Stimulated activated memory B cell treated with anti-CD40 and anti-IgM and Interleukin-4, amounts not matched to agents 10 μg/mL and 1 μg/mL and 100 μg/mL, for 72 hours (primary cell): Measurements from ENCODE around the gene TGM4.

Experiments
- ATAC-seq: fragments of 150-1000 bp; cut with Tn5 transposase; 2 replicates; pipeline ENCODE4 v1.10.0; 2021
- H3K27ac Mint-ChIP-seq: one replicate; pipeline ENCODE4 v1.8.0; 2022; ENCODE audit warnings: mild to moderate bottlenecking, mixed read lengths
- H3K27me3 Mint-ChIP-seq: one replicate; pipeline ENCODE4 v1.8.0; 2022; ENCODE audit warnings: mixed read lengths
- H3K36me3 Mint-ChIP-seq: one replicate; pipeline ENCODE4 v1.8.0; 2022; ENCODE audit warnings: mixed read lengths
- H3K4me1 Mint-ChIP-seq: one replicate; pipeline ENCODE4 v1.8.0; 2022; ENCODE audit warnings: mixed read lengths
- H3K4me3 Mint-ChIP-seq: one replicate; pipeline ENCODE4 v1.8.0; 2022; ENCODE audit warnings: mild to moderate bottlenecking, moderate library complexity, mixed read lengths
- H3K9me3 Mint-ChIP-seq: one replicate; pipeline ENCODE4 v1.8.0; 2022; ENCODE audit warnings: mixed read lengths

The TGM4 gene

DNA sequence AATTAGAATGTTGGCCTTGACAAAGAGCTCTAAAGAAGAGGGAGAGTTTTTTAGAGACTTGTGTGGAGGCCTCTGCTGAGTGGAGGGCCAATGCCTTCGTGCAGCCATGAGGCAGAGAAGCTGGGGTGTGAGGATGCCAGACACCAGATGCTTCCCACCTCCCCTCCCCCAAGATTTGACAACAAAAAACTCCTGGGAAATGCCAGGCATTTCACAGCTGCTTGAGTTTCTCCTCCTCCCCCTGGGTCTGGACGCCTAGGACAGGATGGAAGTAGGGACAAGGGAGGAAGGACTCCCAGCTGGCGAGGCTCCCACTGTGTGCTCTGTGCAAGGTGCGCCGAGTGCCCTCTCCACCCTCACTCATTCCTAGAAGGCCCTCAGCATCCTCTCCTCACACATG lies 20.1 kb downstream of the TGM4 start:
- no peaks in the 10 kb centered on the region for H3K9me3 Mint-ChIP-seq
- ATAC-seq, result no peak
- no peak overlapping the region for H3K27ac Mint-ChIP-seq
- H3K4me1 Mint-ChIP-seq, result no peaks in the 10 kb centered on the region
- H3K36me3 Mint-ChIP-seq, result no peaks in the 10 kb centered on the region
- no peaks in the 10 kb centered on the region for H3K27me3 Mint-ChIP-seq
- no peak overlapping the region for H3K4me3 Mint-ChIP-seq

- no peak for ATAC-seq
- Mint-ChIP-seq H3K9me3 (no peaks in the 10 kb centered on the region), H3K36me3 (no peaks in the 10 kb centered on the region)
Measured at GRCh38 chr3:44896440-44896839, 22.0 kb downstream of the TGM4 start.

GRCh38 chr3:44899683-44900367 lies 25.4 kb downstream of the TGM4 start:
- H3K9me3 Mint-ChIP-seq, result no peaks in the 10 kb centered on the region
- H3K4me1 Mint-ChIP-seq, result no peaks in the 10 kb centered on the region
- ATAC-seq, result no peak
- H3K27ac Mint-ChIP-seq, result no peak overlapping the region
- H3K27me3 Mint-ChIP-seq, result peaks cover 25% of the 10 kb centered on the region
- H3K4me3 Mint-ChIP-seq, result no peak overlapping the region
- no peaks in the 10 kb centered on the region for H3K36me3 Mint-ChIP-seq

More at GRCh38 chr3:44896440-44896839, 22.0 kb downstream of the TGM4 start:
- H3K27ac Mint-ChIP-seq, result no peak overlapping the region
- H3K27me3 Mint-ChIP-seq, result peaks cover 19% of the 10 kb centered on the region
- no peaks in the 10 kb centered on the region for H3K4me1 Mint-ChIP-seq
- no peak overlapping the region for H3K4me3 Mint-ChIP-seq

GRCh38 chr3:44902628-44903027 lies 28.2 kb downstream of the TGM4 start:
- no peak for ATAC-seq
- Mint-ChIP-seq H3K4me1 (no peaks in the 10 kb centered on the region), H3K36me3 (no peaks in the 10 kb centered on the region), H3K27me3 (peaks cover 25% of the 10 kb centered on the region), H3K9me3 (no peaks in the 10 kb centered on the region), H3K27ac (no peak overlapping the region), H3K4me3 (no peak overlapping the region)

GRCh38 chr3:44903314-44903713 lies 28.9 kb downstream of the TGM4 start:
- peaks cover 25% of the 10 kb centered on the region for H3K27me3 Mint-ChIP-seq
- H3K27ac Mint-ChIP-seq, result no peak overlapping the region
- no peaks in the 10 kb centered on the region for H3K36me3 Mint-ChIP-seq
- no peaks in the 10 kb centered on the region for H3K9me3 Mint-ChIP-seq
- H3K4me1 Mint-ChIP-seq, result no peaks in the 10 kb centered on the region
- no peak for ATAC-seq
- H3K4me3 Mint-ChIP-seq, result no peak overlapping the region

DNA sequence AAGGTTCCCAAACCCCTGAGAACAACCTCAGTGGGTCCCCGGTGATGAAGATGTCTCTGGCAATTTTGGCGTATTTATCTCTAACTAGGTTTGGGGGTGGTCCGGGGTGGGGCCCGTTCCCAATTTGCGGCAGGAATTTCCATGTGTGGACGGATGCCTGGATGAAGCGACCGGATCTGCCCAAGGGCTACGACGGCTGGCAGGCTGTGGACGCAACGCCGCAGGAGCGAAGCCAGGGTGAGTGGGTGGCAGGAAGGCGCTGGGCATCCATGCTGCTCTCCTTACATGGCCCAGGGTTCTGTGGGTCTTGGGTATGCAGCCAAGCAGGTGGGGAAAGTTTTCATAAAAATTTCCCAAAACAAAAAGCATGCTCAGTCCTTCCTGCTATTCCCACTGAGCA lies 29.3 kb downstream of the TGM4 start:
- H3K9me3 Mint-ChIP-seq, result no peaks in the 10 kb centered on the region
- ATAC-seq, result no peak
- H3K4me1 Mint-ChIP-seq, result no peaks in the 10 kb centered on the region
- H3K27me3 Mint-ChIP-seq, result peaks cover 25% of the 10 kb centered on the region
- H3K36me3 Mint-ChIP-seq, result no peaks in the 10 kb centered on the region
- no peak overlapping the region for H3K4me3 Mint-ChIP-seq
- H3K27ac Mint-ChIP-seq, result no peak overlapping the region

GRCh38 chr3:44905446-44906157 lies 31.2 kb downstream of the TGM4 start:
- Mint-ChIP-seq H3K27ac (no peak overlapping the region), H3K4me1 (no peaks in the 10 kb centered on the region), H3K4me3 (no peak overlapping the region), H3K9me3 (no peaks in the 10 kb centered on the region), H3K27me3 (peaks cover 15% of the 10 kb centered on the region), H3K36me3 (no peaks in the 10 kb centered on the region)
- no peak for ATAC-seq

DNA sequence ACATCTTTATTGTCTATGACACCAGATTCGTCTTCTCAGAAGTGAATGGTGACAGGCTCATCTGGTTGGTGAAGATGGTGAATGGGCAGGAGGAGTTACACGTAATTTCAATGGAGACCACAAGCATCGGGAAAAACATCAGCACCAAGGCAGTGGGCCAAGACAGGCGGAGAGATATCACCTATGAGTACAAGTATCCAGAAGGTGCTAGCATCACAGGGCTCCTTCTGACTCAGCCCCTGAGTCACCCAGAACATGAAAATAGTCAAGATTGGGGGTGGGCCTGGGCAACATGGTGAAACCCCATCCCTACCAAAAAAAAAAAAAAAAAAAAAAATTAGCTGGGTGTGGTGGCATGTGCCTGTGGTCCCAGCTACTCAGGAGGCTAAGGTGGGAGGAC lies 32.6 kb downstream of the TGM4 start:
- ATAC-seq, result no peak
- Mint-ChIP-seq H3K4me3 (no peak overlapping the region), H3K4me1 (no peaks in the 10 kb centered on the region), H3K27me3 (peaks cover under 1% of the 10 kb centered on the region), H3K9me3 (peaks cover 5% of the 10 kb centered on the region), H3K36me3 (no peaks in the 10 kb centered on the region), H3K27ac (no peak overlapping the region)

- H3K27me3 Mint-ChIP-seq, result no peaks in the 10 kb centered on the region
- H3K4me1 Mint-ChIP-seq, result no peaks in the 10 kb centered on the region
- no peak for ATAC-seq
- H3K9me3 Mint-ChIP-seq, result peaks cover 5% of the 10 kb centered on the region
- H3K36me3 Mint-ChIP-seq, result no peaks in the 10 kb centered on the region
- no peak overlapping the region for H3K4me3 Mint-ChIP-seq
- no peak overlapping the region for H3K27ac Mint-ChIP-seq
Measured at GRCh38 chr3:44907612-44908011, 33.2 kb downstream of the TGM4 start.

DNA sequence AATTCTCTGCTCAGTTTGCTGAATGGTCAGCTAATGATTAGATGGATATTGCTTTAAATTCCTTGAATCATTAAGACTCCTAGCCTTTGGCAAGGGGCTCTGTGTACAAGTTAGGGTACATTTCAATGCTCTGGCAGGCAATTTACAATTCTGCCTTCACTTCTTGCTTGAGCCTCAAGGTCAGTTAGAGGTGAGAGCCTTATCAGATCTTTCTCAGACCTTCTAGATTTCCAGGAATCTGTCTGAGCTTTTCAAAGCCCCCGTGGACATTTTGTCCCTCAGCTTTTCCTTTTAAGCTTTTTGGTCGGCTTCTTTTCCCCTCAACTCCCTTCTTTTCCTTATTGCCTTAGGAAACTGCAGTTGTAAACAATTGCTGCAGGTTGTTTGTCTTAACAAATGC lies 34.7 kb downstream of the TGM4 start:
- Mint-ChIP-seq H3K36me3 (no peaks in the 10 kb centered on the region), H3K9me3 (peaks cover 5% of the 10 kb centered on the region), H3K27me3 (no peaks in the 10 kb centered on the region), H3K27ac (no peak overlapping the region), H3K4me3 (no peak overlapping the region), H3K4me1 (no peaks in the 10 kb centered on the region)
- no peak for ATAC-seq

DNA sequence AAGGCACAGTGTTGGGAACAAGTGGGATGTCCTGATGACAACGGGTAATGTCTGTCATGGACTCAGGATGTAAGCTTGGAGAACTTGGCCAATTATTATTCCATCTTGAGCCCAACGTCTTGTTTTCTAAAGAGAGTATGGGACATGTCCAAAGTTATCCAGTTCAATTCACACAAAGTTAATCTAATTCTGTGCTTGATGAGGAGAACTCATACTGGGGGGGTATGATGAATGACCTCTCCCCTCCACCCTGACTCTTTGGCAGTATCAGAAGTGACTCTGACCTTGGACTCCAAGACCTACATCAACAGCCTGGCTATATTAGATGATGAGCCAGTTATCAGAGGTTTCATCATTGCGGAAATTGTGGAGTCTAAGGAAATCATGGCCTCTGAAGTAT lies 36.3 kb downstream of the TGM4 start:
- Mint-ChIP-seq H3K27ac (no peak overlapping the region), H3K36me3 (no peaks in the 10 kb centered on the region), H3K4me1 (no peaks in the 10 kb centered on the region), H3K27me3 (no peaks in the 10 kb centered on the region), H3K4me3 (no peak overlapping the region), H3K9me3 (peaks cover 5% of the 10 kb centered on the region)
- ATAC-seq, result no peak

- Mint-ChIP-seq H3K9me3 (peaks cover 5% of the 10 kb centered on the region), H3K4me3 (no peak overlapping the region), H3K27ac (no peak overlapping the region), H3K36me3 (peaks cover 18% of the 10 kb centered on the region), H3K4me1 (no peaks in the 10 kb centered on the region), H3K27me3 (no peaks in the 10 kb centered on the region)
- ATAC-seq, result peak; percentile 67
Measured at GRCh38 chr3:44913868-44914468, 39.6 kb downstream of the TGM4 start.

DNA sequence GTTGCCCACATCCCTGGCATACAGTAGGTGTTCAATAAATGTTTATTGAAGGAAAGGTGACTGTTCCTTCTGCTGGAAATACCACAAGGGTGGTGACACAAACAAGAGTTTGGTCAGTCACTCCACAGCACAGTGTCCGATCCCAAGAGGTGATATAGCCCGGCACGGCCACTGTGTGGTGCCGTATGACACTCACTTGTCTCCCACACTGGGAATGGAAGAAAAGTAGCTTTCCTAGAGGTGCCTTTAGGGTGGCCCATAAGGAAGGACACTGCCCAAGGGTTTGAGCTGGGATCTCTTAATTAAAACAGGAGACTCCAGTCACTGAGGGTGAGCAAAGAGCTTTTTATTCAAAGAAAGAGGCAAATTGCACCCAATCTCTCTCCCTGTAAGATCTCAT lies 40.5 kb downstream of the TGM4 start:
- no peak overlapping the region for H3K27ac Mint-ChIP-seq

DNA sequence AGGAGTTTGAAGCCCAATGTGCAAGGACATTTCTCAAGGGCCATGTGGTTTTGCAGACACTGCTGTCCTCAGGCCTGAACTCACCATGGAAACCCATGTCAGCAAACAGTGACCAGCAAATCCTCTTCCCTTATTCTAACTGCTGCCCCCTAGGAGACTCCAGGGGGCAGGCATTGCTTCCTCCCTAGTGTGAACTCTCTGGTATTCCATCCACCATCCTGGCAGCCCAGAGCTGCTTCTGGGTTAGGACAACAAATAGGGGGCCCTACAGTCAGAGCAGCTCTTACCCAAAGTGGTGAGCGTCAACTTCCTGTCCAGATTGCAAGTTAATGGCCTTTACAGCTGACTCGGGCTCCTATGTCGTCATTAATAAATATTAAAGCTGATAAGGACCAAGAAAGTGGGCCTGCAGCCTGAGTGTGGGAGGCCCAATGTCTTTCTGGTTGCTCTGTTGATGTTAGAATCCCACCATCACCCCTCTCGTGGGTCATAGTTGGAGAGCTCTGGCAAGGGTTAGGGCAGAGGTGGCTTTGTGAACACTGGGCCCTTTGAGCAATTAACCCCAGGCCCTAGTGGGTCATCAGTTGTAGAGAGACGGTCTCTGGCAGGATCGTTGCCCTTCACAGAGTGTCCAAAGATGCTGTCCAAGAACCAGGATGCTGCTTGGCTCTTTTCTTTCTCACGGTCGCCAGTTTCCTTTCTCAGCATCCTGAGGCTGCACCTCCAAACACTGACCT lies 41.5 kb downstream of the TGM4 start:
- Mint-ChIP-seq H3K27me3 (no peaks in the 10 kb centered on the region), H3K36me3 (peaks cover 30% of the 10 kb centered on the region), H3K4me3 (no peak overlapping the region), H3K4me1 (no peaks in the 10 kb centered on the region), H3K9me3 (peaks cover 3% of the 10 kb centered on the region), H3K27ac (no peak overlapping the region)
- no peak for ATAC-seq

More for the DNA sequence above, 40.5 kb downstream of the TGM4 start:
- H3K4me1 Mint-ChIP-seq, result no peaks in the 10 kb centered on the region
- no peak overlapping the region for H3K4me3 Mint-ChIP-seq
- ATAC-seq, result no peak
- H3K9me3 Mint-ChIP-seq, result peaks cover 5% of the 10 kb centered on the region
- H3K36me3 Mint-ChIP-seq, result peaks cover 24% of the 10 kb centered on the region
- no peaks in the 10 kb centered on the region for H3K27me3 Mint-ChIP-seq

DNA sequence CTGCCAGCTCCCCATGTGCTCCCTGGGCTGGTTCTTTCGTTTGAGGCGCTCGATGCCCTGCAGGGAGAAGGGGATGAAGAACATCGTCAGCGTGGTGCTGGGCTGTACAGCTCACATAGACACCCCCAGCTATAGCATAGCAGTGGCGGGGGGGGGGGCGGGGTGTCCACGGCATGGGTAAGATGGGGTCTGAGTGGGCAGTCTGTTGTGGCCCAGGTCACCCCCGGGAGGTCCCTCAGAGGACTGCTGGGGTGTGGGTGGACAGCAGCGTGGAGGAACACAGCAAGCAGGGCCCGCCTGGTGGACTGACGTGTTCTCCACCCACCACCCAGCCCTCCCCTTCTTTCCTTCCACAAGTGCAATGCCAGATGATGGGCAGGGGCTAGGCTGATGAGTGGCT lies 43.7 kb downstream of the TGM4 start:
- Mint-ChIP-seq H3K4me3 (no peak overlapping the region), H3K27ac (no peak overlapping the region), H3K9me3 (no peaks in the 10 kb centered on the region), H3K4me1 (no peaks in the 10 kb centered on the region), H3K27me3 (no peaks in the 10 kb centered on the region), H3K36me3 (peaks cover 46% of the 10 kb centered on the region)
- no peak for ATAC-seq
